Measurements from ENCODE around the gene RMDN2.

GRCh38 chr2:37918742-37919186 lies 6.3 kb upstream of the RMDN2 start:
- TF ChIP-seq, protein P1, sequence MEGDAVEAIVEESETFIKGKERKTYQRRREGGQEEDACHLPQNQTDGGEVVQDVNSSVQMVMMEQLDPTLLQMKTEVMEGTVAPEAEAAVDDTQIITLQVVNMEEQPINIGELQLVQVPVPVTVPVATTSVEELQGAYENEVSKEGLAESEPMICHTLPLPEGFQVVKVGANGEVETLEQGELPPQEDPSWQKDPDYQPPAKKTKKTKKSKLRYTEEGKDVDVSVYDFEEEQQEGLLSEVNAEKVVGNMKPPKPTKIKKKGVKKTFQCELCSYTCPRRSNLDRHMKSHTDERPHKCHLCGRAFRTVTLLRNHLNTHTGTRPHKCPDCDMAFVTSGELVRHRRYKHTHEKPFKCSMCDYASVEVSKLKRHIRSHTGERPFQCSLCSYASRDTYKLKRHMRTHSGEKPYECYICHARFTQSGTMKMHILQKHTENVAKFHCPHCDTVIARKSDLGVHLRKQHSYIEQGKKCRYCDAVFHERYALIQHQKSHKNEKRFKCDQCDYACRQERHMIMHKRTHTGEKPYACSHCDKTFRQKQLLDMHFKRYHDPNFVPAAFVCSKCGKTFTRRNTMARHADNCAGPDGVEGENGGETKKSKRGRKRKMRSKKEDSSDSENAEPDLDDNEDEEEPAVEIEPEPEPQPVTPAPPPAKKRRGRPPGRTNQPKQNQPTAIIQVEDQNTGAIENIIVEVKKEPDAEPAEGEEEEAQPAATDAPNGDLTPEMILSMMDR (optimal IDR thresholded peaks at IDR 0.05 in 1 of 3, IDR thresholded peaks at IDR 0.05 in 1 of 3, conservative IDR thresholded peaks at IDR 0.05 in 1 of 3; ENCODE audit: extremely low read depth in 1 of 3, insufficient read depth in 2 of 3, low read length in 3 of 3), result no peak
- no peak for TF ChIP-seq EZH2 (IDR thresholded peaks at IDR 0.05; ENCODE audit: low read length)

All from keratinocyte (primary cell).